Activated CD8-positive, alpha-beta memory T cell treated with anti-CD3 and anti-CD28 coated beads for 48 hours (primary cell): ENCODE measurements around the gene CFAP52.
"Not testable (repeated sequence)": the region's sequence is repeated elsewhere in the genome, so short reads cannot be mapped to it uniquely, and the experiment has no call there.

Experiments used
- DNase-seq, 3 experiments: peaks; one replicate each; pipeline ENCODE4 v3.0.0-alpha.2; 2020; ENCODE audit warnings: low read depth in 2 of 3, low spot score in 2 of 3

Gene CFAP52

GRCh38 chr17:9644910-9645751 is 68.7 kb downstream of the CFAP52 start, which contains the start of gene USP43:
TSS of gene USP43 (plus strand) at chr17:9645517. CDS start at chr17:9645633, 116 bp downstream.
- peak in 2 of 3 experiments; percentile 14 to 17 for DNase-seq

GRCh38 chr17:9645851-9646545 is 69.6 kb downstream of the CFAP52 start:
- peak in 1 of 3 experiments; percentile 3 for DNase-seq

- no peak for DNase-seq
These were observed 70.1 kb downstream of the CFAP52 start for GRCh38 chr17:9646546-9646885.

GRCh38 chr17:9647014-9647413 is 70.6 kb downstream of the CFAP52 start:
- DNase-seq: no peak

GRCh38 chr17:9648521-9649110 is 72.2 kb downstream of the CFAP52 start:
- no peak for DNase-seq

- no peak for DNase-seq
These were observed 82.3 kb downstream of the CFAP52 start for GRCh38 chr17:9658593-9659211.

GRCh38 chr17:9661027-9661426 is 84.6 kb downstream of the CFAP52 start:
- no peak for DNase-seq

- not testable (repeated sequence) for DNase-seq
These were observed 87.1 kb downstream of the CFAP52 start for GRCh38 chr17:9663511-9663910.

GRCh38 chr17:9666461-9667050 is 90.1 kb downstream of the CFAP52 start:
- DNase-seq: no peak

- no peak for DNase-seq
These were observed 92.1 kb downstream of the CFAP52 start for GRCh38 chr17:9668517-9668916.

- no peak for DNase-seq
These were observed 93.1 kb downstream of the CFAP52 start for GRCh38 chr17:9669551-9670008.

GRCh38 chr17:9670596-9670995 is 94.2 kb downstream of the CFAP52 start:
- no peak for DNase-seq

- no peak for DNase-seq
These were observed 95.1 kb downstream of the CFAP52 start for GRCh38 chr17:9671559-9671958.

GRCh38 chr17:9672266-9672665 is 95.8 kb downstream of the CFAP52 start:
- DNase-seq: no peak

- no peak for DNase-seq
These were observed 96.2 kb downstream of the CFAP52 start for GRCh38 chr17:9672691-9673090.

- no peak for DNase-seq
These were observed 99.6 kb downstream of the CFAP52 start for GRCh38 chr17:9676084-9676483.

GRCh38 chr17:9676820-9677310 is 100.4 kb downstream of the CFAP52 start:
- DNase-seq: no peak

GRCh38 chr17:9677411-9677810 is 101.0 kb downstream of the CFAP52 start:
- DNase-seq: no peak

GRCh38 chr17:9677896-9678295 is 101.5 kb downstream of the CFAP52 start:
- DNase-seq: no peak

- no peak for DNase-seq
These were observed 108.6 kb downstream of the CFAP52 start for GRCh38 chr17:9684955-9685621.
